Fibroblast of pulmonary artery (primary cell): ENCODE results near the gene PLEKHG5.

ENCODE experiments used
- DNase-seq: peaks from one replicate; pipeline ENCODE4 v3.0.0-alpha.2; 2010; ENCODE audit warnings: low read depth
- H3K4me3 ChIP-seq: replicated peaks from 2 replicates; pipeline ENCODE4 v1.5.1; 2011; ENCODE audit warnings: low read depth, mild to moderate bottlenecking, control low read depth, low read length, moderate library complexity
- CTCF ChIP-seq: IDR thresholded peaks from 2 replicates; pipeline ENCODE4 v1.5.1; 2011; ENCODE audit warnings: mild to moderate bottlenecking, control low read depth, low read length, inconsistent platforms; ENCODE audit errors: missing control alignments

The PLEKHG5 gene

GRCh38 chr1:6519491-6519934, 28.0 kb upstream of the PLEKHG5 start:
- no peak for TF ChIP-seq CTCF
- H3K4me3 ChIP-seq, result no peak overlapping the region
- no peak for DNase-seq

GRCh38 chr1:6517435-6517851, 26.0 kb upstream of the PLEKHG5 start:
- TF ChIP-seq CTCF, result no peak
- no peak for DNase-seq
- H3K4me3 ChIP-seq, result no peak overlapping the region

- H3K4me3 ChIP-seq, result no peak overlapping the region
- no peak for TF ChIP-seq CTCF
- no peak for DNase-seq
Observed at GRCh38 chr1:6515771-6516170, 24.3 kb upstream of the PLEKHG5 start.

GRCh38 chr1:6513320-6513801, 21.9 kb upstream of the PLEKHG5 start:
- TF ChIP-seq CTCF, result no peak
- no peak overlapping the region for H3K4me3 ChIP-seq
- no peak for DNase-seq

GRCh38 chr1:6512908-6513280, 21.4 kb upstream of the PLEKHG5 start:
- TF ChIP-seq CTCF, result no peak
- DNase-seq, result no peak
- no peak overlapping the region for H3K4me3 ChIP-seq

- TF ChIP-seq CTCF, result no peak
- DNase-seq, result no peak
- no peak overlapping the region for H3K4me3 ChIP-seq
Observed at GRCh38 chr1:6512245-6512907, 20.9 kb upstream of the PLEKHG5 start.
